AG09309 (cell line): ENCODE data around the gene MOB3B.

Source experiments
- DNase-seq: peaks from one replicate; pipeline ENCODE4 v3.0.0-alpha.2; 2010; ENCODE audit warnings: low read depth
- H3K4me3 ChIP-seq: 2 replicates; pipeline ENCODE4 v1.5.1; 2011; ENCODE audit warnings: mild to moderate bottlenecking, low read depth, low read length, moderate library complexity; ENCODE audit not compliant: control insufficient read depth
- CTCF ChIP-seq: IDR thresholded peaks from 2 replicates; pipeline ENCODE4 v1.5.1; 2011; ENCODE audit warnings: mild to moderate bottlenecking, low read depth, low read length, inconsistent platforms; ENCODE audit not compliant: insufficient read depth, control insufficient read depth; ENCODE audit errors: missing control alignments

MOB3B gene

GRCh38 chr9:27430750-27431535, 98.7 kb downstream of the MOB3B start:
- H3K4me3 ChIP-seq = no peak overlapping the region
- TF ChIP-seq CTCF = no peak
- no peak for DNase-seq

GRCh38 chr9:27429917-27430316, 99.7 kb downstream of the MOB3B start:
- no peak for TF ChIP-seq CTCF
- H3K4me3 ChIP-seq = no peak overlapping the region
- no peak for DNase-seq

GRCh38 chr9:27429436-27429835, 100.2 kb downstream of the MOB3B start:
- no peak for TF ChIP-seq CTCF
- no peak overlapping the region for H3K4me3 ChIP-seq
- no peak for DNase-seq

DNA sequence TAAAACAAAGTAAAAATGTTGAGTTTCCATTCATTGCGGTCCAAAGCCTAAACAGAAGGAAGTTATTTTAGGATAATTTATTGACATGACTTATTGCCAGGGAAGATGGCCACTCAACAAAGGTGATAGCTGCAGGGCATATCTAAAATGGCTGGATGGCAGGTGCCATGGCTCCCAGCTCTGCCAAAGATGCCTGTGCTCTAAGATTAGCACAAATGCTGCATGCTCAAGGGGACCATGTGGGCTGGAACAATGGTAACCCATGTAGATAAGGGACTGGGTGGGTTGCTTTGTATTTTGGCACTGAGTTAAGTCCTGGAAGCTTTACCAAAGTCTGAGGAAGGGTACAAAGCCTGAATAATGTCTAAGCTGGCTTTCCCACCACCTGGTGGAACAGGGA, 101.1 kb downstream of the MOB3B start:
- DNase-seq = no peak
- no peak for TF ChIP-seq CTCF
- H3K4me3 ChIP-seq = no peak overlapping the region

GRCh38 chr9:27427272-27427643, 102.4 kb downstream of the MOB3B start:
- no peak for DNase-seq

GRCh38 chr9:27426511-27427271, 102.9 kb downstream of the MOB3B start:
- no peak for TF ChIP-seq CTCF
- DNase-seq = no peak
- H3K4me3 ChIP-seq = no peak overlapping the region

More at GRCh38 chr9:27427272-27427643, 102.4 kb downstream of the MOB3B start:
- no peak for TF ChIP-seq CTCF
- H3K4me3 ChIP-seq = no peak overlapping the region
